Duodenal mucosa (tissue), 2 donors: ENCODE data around the gene PTER.

Source experiments
- H3K27ac ChIP-seq: one replicate; pipeline ENCODE4 v1.7.0; 2013; ENCODE audit warnings: low read depth, low read length
- H3K27me3 ChIP-seq, 2 donors: one replicate each; pipeline ENCODE4 v1.7.0; 2013; ENCODE audit warnings: low read length in 2 of 2, control low read depth in 1 of 2; ENCODE audit not compliant: insufficient read depth in 2 of 2, control insufficient read depth in 1 of 2
- H3K36me3 ChIP-seq, 2 donors: one replicate each; pipeline ENCODE4 v1.7.0; 2013; ENCODE audit warnings: low read length in 2 of 2, control low read depth in 1 of 2; ENCODE audit not compliant: insufficient read depth in 2 of 2, control insufficient read depth in 1 of 2
- H3K4me1 ChIP-seq, 2 donors: one replicate each; pipeline ENCODE4 v1.7.0; 2013; ENCODE audit warnings: low read length in 2 of 2, control low read depth in 1 of 2; ENCODE audit not compliant: insufficient read depth in 2 of 2, control insufficient read depth in 1 of 2
- H3K4me3 ChIP-seq, 2 donors: one replicate each; pipeline ENCODE4 v1.7.0; 2013; ENCODE audit warnings: low read length in 2 of 2, low read depth in 1 of 2
- H3K9ac ChIP-seq, 2 donors: one replicate each; pipeline ENCODE4 v1.7.0; 2013; ENCODE audit warnings: low read length in 2 of 2, low read depth in 1 of 2
- H3K9me3 ChIP-seq, 2 donors: one replicate each; pipeline ENCODE4 v1.7.0; 2013; ENCODE audit warnings: low read length in 2 of 2, control low read depth in 1 of 2; ENCODE audit not compliant: control insufficient read depth in 1 of 2

Gene PTER

DNA sequence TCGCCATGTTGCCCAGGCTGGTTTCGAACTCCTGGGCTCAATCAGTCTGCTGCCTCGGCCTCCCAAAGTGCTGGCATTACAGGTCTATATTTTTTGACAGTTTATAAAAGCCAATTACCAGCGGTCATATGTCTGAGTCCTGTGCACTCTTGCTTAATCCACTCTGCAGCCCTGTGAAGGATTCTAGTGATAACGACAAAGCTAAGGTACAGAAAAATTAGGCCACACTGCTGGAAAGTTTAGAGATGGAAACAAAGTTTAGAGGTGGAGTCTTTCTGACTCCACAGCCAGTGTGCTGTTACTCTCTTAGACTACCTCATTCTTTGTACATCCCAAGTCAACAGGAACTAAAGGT, 707 bp downstream of the PTER start:
- Histone ChIP-seq H3K36me3 (no peaks in the 10 kb centered on the region), H3K4me1 (peaks cover 25 to 34% of the 10 kb centered on the region in 2 donors), H3K9ac (peak overlapping the region; percentile 74 to 98), H3K27ac (no peak overlapping the region), H3K4me3 (peak overlapping the region; percentile 85 to 89), H3K27me3 (no peaks in the 10 kb centered on the region), H3K9me3 (no peaks in the 10 kb centered on the region)

- no peaks in the 10 kb centered on the region for H3K9me3 ChIP-seq
- no peaks in the 10 kb centered on the region for H3K27me3 ChIP-seq
- H3K4me3 ChIP-seq = peak overlapping the region in 1 of 2 donors; percentile 24
- no peaks in the 10 kb centered on the region for H3K36me3 ChIP-seq
- H3K9ac ChIP-seq = no peak overlapping the region
- H3K27ac ChIP-seq = no peak overlapping the region
- peaks cover 25 to 34% of the 10 kb centered on the region in 2 donors for H3K4me1 ChIP-seq
These were observed 2.5 kb downstream of the PTER start for GRCh38 chr10:16439295-16439694.

- H3K4me1 ChIP-seq = peaks cover 25 to 34% of the 10 kb centered on the region in 2 donors
- H3K9me3 ChIP-seq = no peaks in the 10 kb centered on the region
- H3K4me3 ChIP-seq = peak overlapping the region; percentile 37 to 44
- no peak overlapping the region for H3K27ac ChIP-seq
- no peaks in the 10 kb centered on the region for H3K27me3 ChIP-seq
- no peak overlapping the region for H3K9ac ChIP-seq
- peaks cover 0 to 3% of the 10 kb centered on the region in 2 donors for H3K36me3 ChIP-seq
These were observed 3.8 kb downstream of the PTER start for GRCh38 chr10:16440396-16441133.

- no peak overlapping the region for H3K9ac ChIP-seq
- H3K27ac ChIP-seq = no peak overlapping the region
- H3K36me3 ChIP-seq = peaks cover 0 to 5% of the 10 kb centered on the region in 2 donors
- peaks cover 25 to 32% of the 10 kb centered on the region in 2 donors for H3K4me1 ChIP-seq
- H3K4me3 ChIP-seq = peak overlapping the region in 1 of 2 donors; percentile 37
- H3K9me3 ChIP-seq = no peaks in the 10 kb centered on the region
- H3K27me3 ChIP-seq = no peaks in the 10 kb centered on the region
These were observed 4.5 kb downstream of the PTER start for GRCh38 chr10:16441173-16441840.

DNA sequence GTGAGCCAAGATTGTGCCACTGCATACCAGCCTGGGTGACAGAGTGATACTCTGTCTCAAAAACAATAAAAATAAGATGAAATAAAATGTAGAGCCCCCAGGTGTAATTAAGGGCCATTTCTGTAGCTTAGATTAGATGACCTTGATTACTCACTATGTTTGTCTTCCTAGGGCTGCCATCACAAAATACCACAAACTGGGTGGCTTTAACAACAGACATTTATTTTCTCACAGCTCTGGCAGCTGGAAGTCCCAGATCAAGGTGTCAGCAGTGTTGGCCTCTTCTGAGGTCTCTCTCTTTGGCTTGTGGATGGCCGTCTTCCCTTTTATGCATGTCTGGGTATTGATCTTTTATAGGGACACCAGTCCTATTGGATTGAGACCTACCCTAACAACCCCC, 6.1 kb downstream of the PTER start:
- Histone ChIP-seq H3K9ac (no peak overlapping the region), H3K4me1 (peaks cover 20 to 21% of the 10 kb centered on the region in 2 donors), H3K36me3 (peaks cover 0 to 5% of the 10 kb centered on the region in 2 donors), H3K4me3 (no peak overlapping the region), H3K27me3 (no peaks in the 10 kb centered on the region), H3K9me3 (no peaks in the 10 kb centered on the region), H3K27ac (no peak overlapping the region)

- Histone ChIP-seq H3K27ac (no peak overlapping the region), H3K9me3 (no peaks in the 10 kb centered on the region)
These were observed 9.1 kb downstream of the PTER start for GRCh38 chr10:16445770-16446469.

DNA sequence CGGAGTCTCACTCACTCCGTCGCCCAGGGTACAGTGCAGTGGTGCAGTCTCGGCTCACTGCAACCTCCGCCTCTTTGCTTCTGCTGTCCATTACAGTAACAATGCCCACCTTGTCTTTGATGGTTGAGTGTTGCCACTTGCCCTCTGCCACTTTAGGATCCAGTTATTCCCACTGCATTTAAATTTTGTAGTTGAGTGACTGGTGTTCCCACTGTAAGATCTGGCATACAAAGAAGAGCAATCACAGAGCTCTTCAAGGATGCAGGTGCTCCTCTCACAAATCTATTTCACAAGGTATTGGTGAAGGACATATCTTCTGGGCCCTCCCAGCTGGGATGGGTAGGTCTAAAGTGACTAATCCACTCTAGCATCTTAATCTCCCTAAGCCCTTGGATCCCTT, 12.6 kb downstream of the PTER start:
- Histone ChIP-seq H3K27me3 (no peaks in the 10 kb centered on the region), H3K4me1 (no peaks in the 10 kb centered on the region), H3K36me3 (peaks cover 0 to 8% of the 10 kb centered on the region in 2 donors), H3K9ac (no peak overlapping the region), H3K9me3 (no peaks in the 10 kb centered on the region), H3K4me3 (no peak overlapping the region), H3K27ac (no peak overlapping the region)

More at GRCh38 chr10:16445770-16446469, 9.1 kb downstream of the PTER start:
- Histone ChIP-seq H3K9ac (no peak overlapping the region), H3K4me3 (no peak overlapping the region), H3K27me3 (no peaks in the 10 kb centered on the region), H3K4me1 (peaks cover under 1 to 8% of the 10 kb centered on the region in 2 donors), H3K36me3 (peaks cover 0 to 9% of the 10 kb centered on the region in 2 donors)

DNA sequence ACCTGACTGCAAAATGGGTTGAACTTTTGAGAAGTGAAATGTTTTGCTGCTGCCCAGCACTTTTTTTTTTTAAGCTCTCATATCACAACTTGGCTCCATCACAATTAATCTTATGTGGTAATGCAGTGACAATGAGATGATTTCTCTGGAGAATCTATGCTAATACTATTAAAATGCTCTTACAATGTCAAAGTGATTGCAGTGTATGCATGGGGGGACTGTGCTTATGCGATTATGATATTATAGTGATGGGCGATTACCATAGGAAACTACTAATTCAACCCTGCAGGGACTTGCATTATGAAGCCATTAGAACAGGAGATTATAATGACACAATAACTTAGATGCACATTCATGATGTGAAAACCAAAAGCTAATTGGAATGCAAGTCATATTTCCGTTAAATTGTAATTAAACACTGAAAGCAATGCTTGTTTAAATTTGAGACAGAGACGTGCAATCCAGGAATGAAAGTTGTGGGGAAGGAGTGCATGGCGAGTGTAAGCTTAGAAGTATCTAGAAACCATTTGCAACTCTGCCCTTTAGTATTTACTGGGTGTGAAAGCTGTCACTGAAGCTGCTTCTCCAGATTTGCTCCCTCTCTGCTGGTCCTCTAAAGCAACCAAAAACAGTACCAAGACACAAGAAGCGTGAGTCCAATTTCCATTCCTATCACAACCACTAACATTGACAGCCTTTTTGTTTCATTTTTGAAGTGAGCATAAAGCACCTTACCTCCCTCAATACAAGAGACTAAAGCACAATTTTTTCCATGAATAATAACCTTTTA, 21.6 kb downstream of the PTER start:
- H3K27ac ChIP-seq = no peak overlapping the region
- no peaks in the 10 kb centered on the region for H3K9me3 ChIP-seq
- H3K27me3 ChIP-seq = no peaks in the 10 kb centered on the region
- H3K36me3 ChIP-seq = no peaks in the 10 kb centered on the region
- H3K4me3 ChIP-seq = no peak overlapping the region
- H3K9ac ChIP-seq = no peak overlapping the region
- no peaks in the 10 kb centered on the region for H3K4me1 ChIP-seq

DNA sequence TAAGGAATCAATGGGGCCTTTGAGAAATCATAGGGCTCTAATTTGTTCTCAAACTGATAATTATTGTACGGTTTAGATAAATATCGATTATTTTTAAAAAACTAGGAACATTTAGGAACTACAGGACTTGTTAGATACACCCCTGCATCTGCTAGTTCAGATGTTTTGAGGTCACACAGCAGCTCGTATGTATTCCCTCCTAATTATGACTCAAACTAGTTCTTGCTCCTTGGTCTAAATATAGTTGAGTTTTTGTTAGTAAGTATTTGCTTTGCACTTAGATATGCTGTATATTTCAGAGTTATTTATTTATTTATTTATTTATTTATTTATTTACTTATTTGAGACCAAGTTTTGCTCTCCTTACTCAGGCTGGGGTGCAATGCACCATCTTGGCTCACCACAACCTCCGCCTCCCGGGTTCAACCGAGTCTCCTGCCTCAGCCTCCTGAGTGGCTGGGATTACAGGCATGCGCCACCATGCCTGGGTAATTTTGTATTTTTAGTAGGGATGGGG, 22.7 kb downstream of the PTER start:
- no peaks in the 10 kb centered on the region for H3K27me3 ChIP-seq
- no peak overlapping the region for H3K4me3 ChIP-seq
- H3K4me1 ChIP-seq = no peaks in the 10 kb centered on the region
- peaks cover 0 to 1% of the 10 kb centered on the region in 2 donors for H3K36me3 ChIP-seq
- no peak overlapping the region for H3K27ac ChIP-seq
- H3K9me3 ChIP-seq = no peaks in the 10 kb centered on the region
- no peak overlapping the region for H3K9ac ChIP-seq
